Kasumi-1 (cell line): ENCODE results near the gene ADRA2B.
"Not testable (repeated sequence)": the region's sequence is repeated elsewhere in the genome, so short reads cannot be mapped to it uniquely, and the experiment has no call there.

Experiments used
- DNase-seq, 2 experiments: peaks; one replicate each; lab custom pipeline; 2025; lab: John Stamatoyannopoulos, UW

ADRA2B gene

DNA sequence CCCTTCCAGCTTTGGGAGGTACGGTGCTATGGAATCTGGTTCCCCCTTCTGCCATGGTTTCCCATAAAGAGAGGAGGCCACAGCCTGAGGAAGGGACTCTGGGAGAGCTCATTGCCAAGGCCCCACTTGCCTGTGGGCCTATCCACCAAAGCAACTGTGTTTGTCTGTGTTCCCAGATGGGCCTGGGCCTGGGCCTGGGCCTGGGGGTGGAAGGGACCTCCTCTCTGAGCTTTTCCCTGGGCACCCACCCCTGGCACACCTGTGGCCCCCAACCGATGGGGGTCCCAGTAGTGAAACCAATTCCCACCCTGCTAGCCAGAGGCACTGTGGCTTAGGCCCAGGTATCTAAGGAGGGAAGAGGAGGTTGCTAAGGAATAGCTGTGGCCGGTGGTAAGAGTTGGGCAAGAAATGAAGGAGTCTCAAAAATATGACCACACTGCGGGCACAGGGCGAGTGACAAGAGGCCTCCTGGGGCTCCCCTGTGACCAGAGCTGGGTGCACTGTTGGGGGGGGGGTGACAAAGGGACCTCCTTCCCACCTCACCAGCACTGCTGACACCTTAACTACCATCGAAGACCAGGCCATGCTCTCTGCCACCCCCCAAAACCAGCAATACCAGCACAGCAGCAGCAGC lies 33.8 kb upstream of the ADRA2B start:
- no peak for DNase-seq

DNA sequence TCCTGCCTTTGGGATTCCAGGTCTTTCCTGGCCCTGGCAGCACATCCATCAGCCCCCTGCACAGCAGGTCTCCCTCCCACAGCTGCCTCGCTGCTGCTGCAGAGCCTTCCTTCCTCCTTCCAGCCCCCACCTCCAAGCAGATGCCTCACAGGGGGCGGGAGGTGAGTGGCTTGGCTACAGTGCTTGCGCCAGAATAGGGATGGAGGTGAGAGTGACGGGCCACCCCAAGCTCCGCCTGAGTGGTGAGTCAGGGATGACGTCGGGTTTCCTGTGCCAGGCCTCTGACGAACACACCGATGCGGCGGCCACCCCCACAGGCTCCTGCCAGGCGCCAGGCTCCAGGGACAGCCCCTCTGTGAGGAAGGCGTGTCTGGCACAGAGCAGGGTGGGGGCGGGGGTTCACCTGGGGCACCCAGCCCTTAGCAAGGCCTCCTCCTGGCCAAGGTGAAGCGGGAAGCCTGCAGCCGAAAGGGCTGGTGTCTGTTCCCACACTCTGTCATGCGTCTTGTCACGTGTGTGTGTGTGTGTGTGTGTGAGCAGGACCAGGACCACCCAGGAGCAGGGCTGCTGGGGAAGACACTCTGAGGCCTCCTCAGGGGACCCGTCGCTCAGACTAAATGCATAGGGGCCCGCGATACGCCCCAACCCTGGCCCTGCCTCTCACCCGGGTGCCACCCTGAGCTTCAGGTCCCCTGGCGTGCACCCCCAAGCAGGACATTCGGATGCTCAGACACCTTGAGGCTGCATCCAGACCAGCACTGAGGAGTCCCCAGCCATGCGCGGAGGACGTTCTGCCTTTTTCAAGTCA lies 32.2 kb upstream of the ADRA2B start:
- DNase-seq = peak; percentile 57 to 62

DNA sequence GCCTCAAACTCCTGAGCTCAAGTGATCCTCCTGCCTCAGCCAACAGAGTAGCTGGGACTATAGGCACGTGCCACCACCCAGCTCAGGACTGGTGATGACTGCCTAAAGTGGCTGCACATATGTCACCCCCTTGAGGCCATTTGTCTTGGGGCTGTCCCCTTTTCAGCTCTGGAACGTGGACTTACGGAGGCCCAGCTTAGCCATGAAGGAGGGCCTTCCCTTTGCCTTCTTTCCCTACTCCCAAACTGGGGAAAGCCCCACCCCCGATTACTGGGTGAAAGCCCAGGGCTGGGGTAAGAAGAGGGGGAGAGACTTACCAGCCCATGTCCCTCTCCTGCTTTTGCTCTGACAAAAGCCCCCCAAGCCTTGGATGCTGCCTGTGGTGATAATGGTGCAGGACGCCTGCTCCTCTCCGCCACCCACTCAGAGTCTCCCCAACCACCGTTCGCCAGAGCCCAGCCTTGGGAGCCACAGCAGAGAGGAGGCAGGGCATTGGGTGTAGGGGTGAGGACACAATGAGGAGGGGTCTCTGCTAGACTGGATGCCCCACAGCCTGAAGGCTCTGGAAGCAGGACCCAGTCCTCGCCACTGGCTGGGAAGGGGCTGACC lies 31.3 kb upstream of the ADRA2B start:
- no peak for DNase-seq

DNA sequence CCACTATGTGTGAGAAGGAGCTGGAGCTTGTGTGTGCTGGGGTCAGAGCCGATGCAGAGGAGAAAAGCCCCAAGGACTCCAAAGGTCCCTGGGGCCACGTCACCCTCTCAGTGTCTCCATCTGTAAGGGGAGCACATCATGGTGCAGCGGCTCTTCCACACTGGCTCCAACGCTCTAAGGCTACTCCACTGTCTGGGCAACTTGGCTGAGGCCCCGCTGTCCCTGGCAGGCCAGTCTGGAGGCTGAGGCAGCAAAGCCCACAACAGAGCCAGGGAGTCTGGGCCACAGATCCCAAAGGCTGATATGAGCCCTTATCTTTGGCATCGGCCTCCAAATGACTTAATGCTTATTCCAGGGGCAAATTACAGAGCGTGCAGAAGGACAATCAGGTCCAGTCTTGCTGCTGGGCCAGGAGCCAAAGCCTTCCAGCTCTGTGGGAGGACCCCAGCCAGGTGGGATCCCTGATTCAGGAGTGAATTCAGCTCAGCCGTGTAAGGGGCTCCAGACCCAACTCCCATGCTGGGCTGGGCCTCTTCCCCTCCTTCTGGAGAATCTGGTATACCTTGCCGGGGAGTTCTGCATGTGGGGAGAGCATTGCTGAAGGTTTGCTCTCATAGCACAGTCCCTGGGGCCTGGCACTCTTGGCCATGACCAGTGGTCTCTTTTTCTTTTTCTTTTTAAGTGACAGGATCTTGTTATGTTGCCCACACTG lies 30.7 kb upstream of the ADRA2B start:
- DNase-seq = no peak

DNA sequence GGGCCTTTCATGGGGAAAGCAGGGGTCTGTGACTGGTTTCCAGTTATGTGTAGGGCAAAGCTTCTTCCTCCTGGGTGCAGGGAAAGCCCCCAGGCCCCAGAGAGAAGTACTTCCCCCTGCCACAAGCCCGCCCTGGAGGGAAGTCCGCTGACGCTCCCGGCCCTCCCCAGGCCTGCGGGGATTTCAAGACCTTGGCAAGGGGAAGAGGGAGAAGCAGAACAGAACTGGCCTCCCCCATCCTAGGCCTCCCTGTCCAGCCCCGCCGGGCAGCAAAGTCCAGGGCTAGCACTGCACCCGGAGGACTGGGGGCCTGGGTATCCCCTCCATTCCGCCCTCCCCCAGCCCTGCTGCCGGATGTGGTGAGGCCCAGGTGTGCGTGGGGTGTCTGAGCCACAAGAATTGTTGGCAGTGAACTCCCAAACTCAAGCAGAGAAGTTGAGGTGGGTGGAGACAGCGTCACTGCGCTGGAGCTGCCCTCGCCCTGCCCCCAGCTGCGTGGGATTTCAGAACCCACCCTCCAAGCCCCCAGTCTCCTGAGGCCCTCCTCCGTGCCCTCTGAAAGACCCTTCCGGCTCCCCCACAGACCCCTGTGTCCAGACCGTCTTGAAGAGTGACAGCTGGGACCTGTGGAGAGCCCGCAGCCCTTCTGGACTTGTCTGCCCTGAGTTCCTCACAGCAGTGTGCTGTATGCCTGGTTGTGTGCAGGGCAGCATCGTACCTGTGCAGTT lies 29.9 kb upstream of the ADRA2B start:
- peak; percentile 76 for DNase-seq

DNA sequence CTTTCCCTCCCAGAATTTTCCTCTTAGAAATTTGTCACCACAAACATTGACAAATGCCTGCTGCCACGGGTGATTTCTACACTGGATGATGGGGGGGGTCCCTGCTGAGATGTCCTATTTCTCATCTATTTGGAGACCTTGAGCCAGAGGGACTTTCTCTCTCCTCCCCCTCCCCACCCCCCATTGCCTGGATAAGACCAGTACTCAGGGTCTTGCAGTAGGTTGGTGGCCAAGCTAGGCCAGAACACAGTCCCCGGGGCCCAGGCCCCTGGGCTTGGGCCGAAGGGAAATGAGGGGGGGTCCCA lies 29.4 kb upstream of the ADRA2B start:
- no peak for DNase-seq

DNA sequence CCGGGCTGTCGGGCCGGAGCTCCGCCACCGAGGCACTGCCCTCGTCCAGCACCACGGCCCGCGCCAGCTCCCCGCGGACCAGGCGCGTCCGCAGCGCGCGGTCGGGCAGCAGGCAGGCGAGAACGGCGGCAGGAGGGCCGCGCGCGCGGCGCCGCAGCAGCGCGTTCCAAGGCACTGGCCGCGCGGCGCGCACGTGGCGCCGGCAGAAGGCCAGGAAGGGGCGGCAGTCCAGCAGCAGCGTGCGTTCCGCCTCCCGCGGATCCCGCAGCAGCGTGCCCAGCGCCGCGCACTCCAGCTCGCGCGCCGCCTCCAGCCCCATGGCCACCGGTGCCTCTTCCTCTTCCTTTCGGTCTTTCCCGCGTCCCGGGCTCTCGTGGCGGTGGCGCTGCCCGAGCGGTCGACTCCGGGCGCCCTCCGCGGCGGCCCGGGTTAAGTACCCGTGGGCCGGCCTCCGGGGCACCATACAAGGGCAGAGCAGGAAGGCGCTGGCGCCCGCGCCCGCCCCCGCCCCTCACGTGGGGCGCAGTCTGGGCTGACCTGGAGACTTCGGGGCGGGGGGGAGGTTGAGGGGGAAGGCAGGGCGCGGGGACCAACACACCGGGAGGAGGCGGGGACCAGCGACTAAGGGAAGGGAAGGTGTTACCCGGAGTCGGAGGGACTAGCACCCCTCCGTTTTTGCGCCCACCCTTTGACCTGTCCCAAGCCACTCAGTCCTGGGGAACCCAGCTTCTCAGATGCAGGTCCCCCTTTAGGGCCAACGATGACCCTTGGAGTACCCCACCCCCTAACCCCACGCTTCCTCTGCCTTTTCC lies 28.9 kb upstream of the ADRA2B start, which contains the start of gene DUSP2:
Gene DUSP2, minus strand, starts transcription at position 405 of the 812 bp plus-strand sequence. Its CDS starts 86 bp downstream, at position 319.
- peak; percentile 75 to 83 for DNase-seq

DNA sequence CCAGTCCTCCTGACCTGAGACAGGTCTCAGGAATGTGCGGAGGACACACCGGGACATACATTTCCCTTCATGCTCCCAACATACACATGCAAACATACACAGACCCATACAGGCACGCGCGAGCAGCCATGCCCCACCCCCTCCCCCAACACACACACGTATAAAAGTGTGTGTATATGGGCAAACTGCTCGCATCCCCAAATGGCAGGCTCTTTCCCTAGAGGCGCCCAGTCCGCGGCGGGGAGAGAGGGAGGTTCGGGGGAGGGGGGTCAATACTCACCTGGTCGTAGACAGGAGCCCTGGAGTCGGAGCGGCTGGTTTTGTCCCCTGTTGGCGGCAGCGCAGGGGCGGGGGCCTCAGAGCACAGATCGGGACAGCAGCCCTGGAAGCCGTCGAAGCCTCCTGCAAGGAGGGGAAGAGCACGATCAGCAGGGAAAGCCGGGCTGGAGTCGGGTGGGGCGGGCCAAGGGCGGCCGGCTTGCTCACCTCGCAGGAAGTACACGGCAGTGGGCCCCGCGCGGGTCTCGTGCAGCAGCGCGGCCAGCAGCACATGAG lies 28.2 kb upstream of the ADRA2B start:
- peak in 1 of 2 experiments; percentile 17 for DNase-seq

DNA sequence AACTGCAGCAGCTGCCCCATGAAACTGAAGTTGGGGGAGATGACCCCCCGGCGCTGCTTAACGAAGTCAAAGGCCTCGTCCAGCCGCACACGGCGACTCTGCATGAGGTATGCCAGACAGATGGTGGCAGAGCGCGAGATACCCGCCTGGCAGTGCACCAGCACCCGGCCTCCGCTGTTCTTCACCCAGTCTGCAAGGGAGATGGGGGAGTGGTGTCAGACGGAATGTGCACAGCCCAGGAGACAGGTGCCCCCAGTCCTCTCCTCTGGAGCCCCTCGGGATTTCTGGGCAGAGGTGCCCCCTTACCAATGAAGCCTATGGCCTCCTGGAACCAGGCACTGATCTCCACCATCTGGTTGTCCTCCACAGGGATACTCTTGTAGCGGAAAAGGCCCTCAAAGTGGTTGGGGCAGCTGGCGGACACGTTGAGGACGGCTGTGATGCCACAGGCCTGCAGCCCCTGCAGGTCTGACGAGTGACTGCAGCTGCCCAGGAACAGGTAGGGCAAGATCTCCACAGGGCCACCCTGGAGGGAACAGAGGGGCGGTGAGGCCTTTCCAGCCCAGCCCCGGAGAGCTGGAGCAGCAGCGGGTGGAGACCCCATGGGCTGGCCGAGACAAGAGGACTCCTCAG lies 27.6 kb upstream of the ADRA2B start:
- DNase-seq = peak in 1 of 2 experiments; percentile 17

GRCh38 chr2:96143231-96143847 lies 27.0 kb upstream of the ADRA2B start:
- no peak for DNase-seq

GRCh38 chr2:96142217-96143113 lies 26.1 kb upstream of the ADRA2B start:
- no peak for DNase-seq

DNA sequence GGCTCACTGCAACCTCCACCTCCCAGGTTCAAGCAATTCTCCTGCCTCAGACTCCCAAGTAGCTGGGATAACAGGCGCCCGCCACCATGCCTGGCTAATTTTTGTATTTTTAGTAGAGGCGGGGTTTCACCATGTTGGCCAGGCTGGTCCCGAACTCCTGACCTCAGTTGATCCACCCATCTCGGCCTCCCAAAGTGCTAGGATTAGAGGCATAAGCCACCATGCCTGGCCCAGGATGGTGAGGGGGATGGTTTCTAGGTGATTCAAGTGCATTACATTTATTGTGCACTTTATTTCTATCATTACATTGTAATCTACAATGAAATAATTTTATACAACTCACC lies 25.2 kb upstream of the ADRA2B start:
- not testable (repeated sequence) for DNase-seq

DNA sequence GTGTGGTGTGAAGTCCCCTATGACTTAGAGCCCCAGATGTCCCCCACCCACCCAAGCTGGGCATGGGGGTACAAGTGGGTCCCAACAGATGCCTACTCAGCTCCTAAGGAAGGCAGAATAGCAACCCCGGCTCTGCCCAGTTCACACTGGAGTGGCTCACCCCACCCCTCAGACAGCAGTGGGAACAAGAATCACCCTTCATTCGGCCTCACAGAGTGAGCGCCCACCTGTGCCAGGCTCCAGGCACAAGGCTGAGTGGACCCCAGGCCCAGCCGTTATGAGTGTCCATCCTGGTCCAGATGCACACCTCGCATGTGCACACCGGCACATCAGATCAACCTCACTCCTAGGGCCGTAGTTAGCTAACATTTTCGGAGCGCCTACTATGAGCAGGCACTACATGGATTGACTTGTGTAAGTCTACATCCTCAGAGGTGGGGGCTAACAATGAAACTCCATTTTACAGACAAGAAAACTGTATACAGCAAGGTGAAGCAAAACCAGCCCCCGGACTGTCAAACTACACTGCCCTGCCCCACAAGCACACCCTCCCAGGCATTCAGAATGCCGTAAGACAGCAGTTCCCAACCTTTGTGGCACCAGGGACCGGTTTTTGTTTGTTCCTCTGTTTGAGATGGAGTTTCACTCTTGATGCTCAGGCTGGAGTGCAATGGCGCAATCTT lies 24.7 kb upstream of the ADRA2B start:
- DNase-seq = no peak

- DNase-seq = no peak
Measured at GRCh38 chr2:96139181-96139758, 22.9 kb upstream of the ADRA2B start.

DNA sequence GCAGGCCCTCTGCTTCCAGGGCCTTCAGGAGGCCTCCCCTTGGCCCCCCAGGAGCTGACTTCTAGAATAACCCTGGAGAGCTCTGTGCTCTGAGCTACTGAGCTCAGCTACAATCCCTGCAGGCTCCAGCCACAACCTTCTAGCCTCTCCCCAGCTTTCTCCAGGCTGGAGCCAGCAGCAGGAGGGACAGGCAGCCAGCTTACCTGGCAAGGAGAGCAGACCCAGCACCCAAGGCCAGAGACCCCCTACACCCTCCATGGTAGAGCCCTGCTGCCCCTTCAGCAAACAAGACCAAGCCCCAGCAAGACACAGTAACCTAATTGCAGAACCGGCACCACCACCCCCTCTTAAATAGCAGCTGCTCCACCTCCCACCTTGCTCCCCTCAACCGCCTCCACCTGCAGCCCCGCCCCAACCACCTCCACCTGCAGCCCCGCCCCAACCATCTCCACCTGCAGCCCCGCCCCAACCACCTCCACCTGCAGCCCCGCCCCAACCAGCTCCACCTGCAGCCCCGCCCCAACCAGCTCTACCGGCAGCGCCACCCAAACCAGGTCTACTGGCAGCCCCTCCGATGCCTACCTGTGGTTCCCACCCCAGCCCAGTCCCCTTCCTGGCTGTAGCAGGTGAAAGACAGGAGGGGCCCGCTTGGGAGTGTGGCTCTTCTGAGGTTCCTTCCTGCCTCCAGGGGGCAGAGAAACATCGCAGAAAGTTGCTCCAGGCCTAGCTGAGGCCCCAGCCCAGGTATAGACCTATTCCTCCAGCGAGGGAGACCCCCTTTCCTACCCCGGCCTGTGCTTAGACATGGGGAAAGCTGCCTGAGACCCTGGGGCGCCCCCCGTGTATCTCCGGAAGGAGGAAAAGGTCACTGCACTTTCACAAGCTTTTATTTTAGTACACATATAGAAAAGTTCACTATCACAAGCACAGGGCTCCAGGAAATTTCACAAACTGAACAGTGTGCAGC lies 22.1 kb upstream of the ADRA2B start, which contains the start of gene ASTL:
Gene ASTL, minus strand, starts transcription at position 324 of the 967 bp plus-strand sequence. Its CDS starts 66 bp downstream, at position 258.
- peak; percentile 38 to 42 for DNase-seq
